ENCODE results near the gene SASH1.

The SASH1 gene

GRCh38 chr6:148440016-148440415 lies 97.4 kb downstream of the SASH1 start:
- no peak for FAIRE-seq

DNA sequence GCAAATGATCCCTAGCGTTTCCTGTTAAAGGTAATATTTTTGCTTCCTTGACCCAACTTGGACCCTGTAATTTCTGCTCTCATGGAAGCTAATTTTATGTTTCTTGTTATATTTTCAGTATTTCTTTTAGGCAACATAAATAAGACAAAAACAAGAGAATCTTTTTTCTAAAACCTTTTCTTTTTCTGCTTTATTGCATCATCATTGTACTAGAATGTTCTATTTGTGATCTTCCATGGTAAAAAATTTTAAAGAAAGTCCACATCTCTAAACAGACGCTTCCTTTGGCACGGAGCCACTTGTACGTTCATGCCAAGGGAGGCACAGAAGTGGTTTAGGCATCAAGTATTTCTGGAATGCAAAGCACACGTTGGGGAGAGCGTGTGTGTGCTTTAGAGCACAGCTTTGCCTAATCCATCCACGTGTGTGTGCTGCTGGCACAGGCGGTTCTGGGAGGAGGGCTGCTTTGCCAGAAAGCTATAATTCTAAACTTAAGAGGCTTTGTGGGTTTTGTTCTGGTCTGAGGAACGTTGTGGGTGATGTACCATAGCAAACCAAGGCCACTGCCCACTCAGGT lies 98.3 kb downstream of the SASH1 start:
- FAIRE-seq = no peak

DNA sequence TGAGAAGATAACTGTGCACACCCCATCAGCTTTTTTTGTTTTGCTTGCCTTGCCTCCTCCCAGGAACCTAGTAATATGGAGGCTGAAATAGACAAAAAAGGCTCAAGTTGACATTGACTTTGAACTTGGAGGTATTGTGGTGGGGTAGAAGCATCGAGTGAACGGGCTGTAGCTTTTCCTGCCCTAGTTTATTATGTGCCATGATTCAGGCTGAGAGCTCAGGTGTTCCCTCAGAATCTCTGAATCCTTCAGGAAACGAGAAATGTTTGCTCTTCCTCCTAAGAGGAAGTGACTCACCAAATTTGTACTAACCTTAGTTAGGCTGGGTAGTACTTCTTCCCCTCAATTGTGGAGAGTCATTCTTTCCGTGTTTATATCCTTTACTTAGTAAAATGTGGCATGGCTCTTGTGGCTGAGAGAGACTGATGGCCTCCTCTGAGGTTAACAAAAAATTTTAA lies 98.8 kb downstream of the SASH1 start:
- no peak for FAIRE-seq

DNA sequence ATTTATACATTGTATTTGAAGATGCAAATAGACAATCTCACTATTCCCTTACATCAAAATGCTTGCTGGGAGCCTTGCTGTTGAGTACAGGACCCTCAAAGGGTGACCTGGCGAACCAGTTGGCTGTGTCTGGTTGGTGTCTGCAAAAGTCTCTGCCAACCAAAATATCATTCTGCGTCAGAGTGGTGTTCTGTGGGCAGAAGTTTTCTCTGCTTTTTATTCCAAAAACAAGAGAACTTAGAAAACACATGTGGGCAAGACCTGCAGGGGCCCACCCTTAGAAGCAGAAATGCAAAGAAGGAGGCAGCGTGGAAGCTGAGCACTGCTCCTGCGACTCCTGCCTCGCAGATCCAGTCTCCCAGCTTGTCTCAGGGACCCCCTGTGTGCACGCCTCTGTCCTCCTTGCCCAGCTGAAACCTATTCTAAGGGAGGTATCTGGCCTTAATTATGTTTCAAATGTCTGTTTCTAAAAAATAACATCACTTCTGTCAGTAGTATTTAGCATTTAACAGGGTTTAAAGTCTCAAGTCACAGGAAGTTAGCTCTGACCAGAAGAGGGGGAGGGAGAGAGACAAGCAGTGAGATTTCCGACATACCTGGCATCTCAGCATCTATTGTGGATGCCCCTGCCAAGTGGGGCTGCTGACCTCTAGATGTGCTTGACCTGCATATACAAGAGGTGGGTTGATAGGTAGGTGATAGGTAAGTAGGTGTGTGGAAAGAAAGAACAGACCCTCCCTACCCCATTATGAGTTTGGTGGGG lies 101.3 kb downstream of the SASH1 start:
- no peak for FAIRE-seq

GRCh38 chr6:148445116-148445515 lies 102.5 kb downstream of the SASH1 start:
- FAIRE-seq = no peak

- FAIRE-seq = no peak
Measured at GRCh38 chr6:148445620-148446019, 103.0 kb downstream of the SASH1 start.

- FAIRE-seq = no peak
Measured at GRCh38 chr6:148446681-148447080, 104.0 kb downstream of the SASH1 start.

DNA sequence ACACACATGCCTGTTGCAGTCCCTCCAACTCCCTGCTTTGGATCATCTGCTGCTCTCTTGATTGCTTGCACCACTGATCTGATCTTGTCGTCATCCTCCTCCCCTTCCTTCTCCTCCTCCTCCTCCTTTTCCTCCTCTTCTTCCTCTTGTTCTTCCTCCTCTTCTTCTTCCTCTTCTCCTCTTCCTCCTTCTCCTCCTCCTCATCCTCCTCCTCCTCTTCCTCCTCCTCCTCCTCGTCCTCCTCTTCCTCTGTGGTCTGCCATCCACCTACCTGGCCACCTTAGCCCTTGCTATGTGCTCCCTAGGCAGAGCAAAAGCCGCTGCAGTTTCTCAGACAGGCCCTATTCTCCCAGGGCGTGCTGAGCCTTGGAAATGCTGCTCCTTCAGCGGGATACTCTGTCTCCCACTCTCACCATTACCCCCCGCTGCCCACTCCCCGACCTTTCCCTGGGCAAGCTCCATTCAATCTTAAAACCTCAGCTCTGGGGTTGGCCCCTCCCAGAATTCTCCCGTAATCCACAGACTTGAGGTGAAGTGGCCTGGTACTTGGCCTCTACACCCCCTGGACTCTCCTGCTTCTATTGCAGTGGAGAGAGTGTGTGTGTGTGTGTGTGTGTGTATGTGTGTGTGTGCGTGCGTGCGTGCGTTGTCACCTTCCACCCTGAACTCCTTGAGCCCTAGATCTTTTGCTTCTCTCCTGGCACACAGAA lies 105.0 kb downstream of the SASH1 start:
- no peak for FAIRE-seq

GRCh38 chr6:148448369-148449012 lies 105.9 kb downstream of the SASH1 start:
- FAIRE-seq = no peak

- no peak for FAIRE-seq
Measured at GRCh38 chr6:148450866-148451265, 108.2 kb downstream of the SASH1 start.

DNA sequence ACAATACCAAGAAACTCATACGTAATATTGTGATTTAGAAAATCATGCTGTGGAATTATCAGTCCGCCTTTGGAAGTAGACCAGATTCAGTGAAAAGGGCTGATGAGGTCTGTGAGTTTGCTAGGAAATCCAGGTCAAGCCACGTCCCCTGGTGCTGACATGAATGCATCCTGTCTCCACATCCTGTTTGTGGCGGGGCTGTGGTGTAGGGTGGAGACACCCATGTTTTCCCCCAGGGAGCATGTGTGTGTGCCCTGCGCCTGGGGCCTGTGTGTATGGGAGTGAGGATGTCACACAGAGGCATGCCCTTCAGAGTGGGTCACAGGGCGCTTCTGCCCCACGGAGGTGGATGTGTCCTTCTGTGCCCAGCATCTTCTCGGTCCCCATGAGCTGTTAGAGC lies 109.1 kb downstream of the SASH1 start:
- no peak for FAIRE-seq

GRCh38 chr6:148452876-148453275 lies 110.2 kb downstream of the SASH1 start:
- no peak for FAIRE-seq

- no peak for FAIRE-seq
Measured at GRCh38 chr6:148453906-148454305, 111.3 kb downstream of the SASH1 start.

- FAIRE-seq = no peak
Measured at GRCh38 chr6:148455225-148455624, 112.6 kb downstream of the SASH1 start.

GRCh38 chr6:148455674-148456558 lies 113.3 kb downstream of the SASH1 start:
- FAIRE-seq = no peak

- no peak for FAIRE-seq
Measured at GRCh38 chr6:148457137-148457842, 114.7 kb downstream of the SASH1 start.

DNA sequence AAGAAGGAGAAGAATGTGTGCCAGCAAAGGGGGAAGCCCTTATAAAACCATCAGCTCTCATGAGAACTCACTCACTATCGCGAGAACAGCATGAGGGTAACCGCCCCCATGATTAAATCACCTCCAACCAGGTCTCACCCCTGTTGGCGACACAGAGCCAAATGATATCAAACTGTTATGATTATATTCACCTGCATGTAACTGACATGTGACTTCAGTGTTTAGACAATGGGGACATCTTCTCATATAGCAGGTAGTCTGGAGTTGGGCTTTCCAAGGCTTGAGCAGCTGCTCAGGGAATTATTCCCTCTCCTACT lies 115.2 kb downstream of the SASH1 start:
- no peak for FAIRE-seq

- no peak for FAIRE-seq
Measured at GRCh38 chr6:148459238-148459637, 116.6 kb downstream of the SASH1 start.

DNA sequence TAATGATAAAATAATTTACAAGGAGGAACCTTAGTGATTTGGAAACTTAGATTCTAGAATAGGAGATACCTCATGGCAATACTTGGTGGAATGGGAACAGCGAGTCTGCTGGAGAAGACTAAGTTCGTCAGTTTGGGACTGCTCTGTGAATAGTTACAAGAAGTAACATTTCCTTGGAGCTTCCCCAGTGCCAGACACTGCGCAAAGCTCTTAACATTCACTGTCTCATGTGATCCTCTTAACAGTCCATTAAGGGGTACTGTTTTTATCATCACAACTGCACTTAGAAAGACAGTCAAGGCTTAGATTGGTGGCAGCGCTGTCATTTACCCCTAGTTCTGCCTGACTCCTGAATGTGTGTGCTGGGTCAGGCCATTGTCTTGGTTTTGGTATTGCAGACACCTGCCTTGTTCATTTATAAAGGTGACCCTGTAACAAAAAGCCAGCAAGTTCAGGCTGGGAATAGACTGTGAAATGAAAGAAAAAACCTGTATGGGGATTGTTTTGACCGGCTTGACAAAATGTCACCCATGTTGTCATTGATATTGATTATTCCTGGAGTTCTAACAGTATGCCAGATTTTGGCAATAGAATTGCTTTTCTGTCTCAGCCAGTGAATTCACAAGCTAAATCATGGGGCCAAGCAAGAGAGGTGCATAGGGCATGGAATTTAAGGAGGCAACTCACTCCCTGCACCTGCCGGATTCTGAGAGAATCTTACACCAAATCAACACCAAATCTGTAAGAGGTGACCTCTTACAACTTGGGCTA lies 118.4 kb downstream of the SASH1 start:
- no peak for FAIRE-seq

- FAIRE-seq = no peak
Measured at GRCh38 chr6:148461986-148462577, 119.4 kb downstream of the SASH1 start.

DNA sequence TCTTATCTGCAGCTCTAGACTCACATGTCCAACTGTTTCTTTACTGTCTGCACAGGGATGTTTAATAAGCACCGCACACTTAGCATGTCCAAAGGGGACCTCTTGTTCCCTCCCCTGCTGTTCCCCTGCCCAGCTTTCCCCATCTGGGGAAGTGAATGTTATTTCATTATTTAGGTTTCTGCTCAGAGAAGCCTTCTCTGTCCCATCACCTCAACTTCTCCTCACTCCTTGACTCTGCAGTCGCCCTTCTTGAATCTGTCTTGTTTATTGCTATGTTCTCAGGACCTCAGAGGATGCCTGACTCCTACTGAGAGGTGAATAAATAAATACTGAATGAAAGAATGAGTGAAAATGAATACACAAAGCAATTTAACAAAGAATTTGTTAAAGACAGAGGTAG lies 121.0 kb downstream of the SASH1 start:
- FAIRE-seq = no peak
